PC-9 (cell line): ENCODE measurements around the gene USP13.

ENCODE experiments used
- EZH2 ChIP-seq: fragments of 200-600 bp; sonication (generic); IDR thresholded peaks from 2 replicates; pipeline ENCODE4 v1.8.0; 2017; ENCODE audit warnings: antibody characterized with exemption, low read depth
- TF ChIP-seq, protein P1 (sequence below): fragments of 200-600 bp; sonication (generic); conservative IDR thresholded peaks from 2 replicates; pipeline ENCODE4 v1.6.1; 2017; ENCODE audit warnings: mixed run types, antibody characterized with exemption, mild to moderate bottlenecking, moderate library complexity

DNA sequence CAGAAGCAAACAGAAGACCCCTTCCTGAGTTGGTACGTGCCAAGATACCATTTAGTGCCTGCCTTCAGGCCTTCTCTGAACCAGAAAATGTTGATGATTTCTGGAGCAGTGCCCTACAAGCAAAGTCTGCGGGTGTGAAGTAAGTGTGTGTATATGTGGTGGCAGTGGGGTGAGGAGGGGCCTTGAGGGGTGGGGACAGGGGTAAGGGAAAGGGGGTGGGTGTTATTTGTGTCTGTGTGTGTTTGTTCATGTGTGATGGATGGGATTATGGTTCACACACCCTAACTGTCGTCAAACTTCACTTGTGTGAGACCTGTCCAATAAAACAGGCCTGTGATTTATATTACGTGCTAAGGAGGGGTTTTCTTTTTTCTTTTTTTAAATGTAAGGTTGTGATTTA, 92.2 kb downstream of the USP13 start:
- no peak for TF ChIP-seq EZH2
- TF ChIP-seq, protein P1, sequence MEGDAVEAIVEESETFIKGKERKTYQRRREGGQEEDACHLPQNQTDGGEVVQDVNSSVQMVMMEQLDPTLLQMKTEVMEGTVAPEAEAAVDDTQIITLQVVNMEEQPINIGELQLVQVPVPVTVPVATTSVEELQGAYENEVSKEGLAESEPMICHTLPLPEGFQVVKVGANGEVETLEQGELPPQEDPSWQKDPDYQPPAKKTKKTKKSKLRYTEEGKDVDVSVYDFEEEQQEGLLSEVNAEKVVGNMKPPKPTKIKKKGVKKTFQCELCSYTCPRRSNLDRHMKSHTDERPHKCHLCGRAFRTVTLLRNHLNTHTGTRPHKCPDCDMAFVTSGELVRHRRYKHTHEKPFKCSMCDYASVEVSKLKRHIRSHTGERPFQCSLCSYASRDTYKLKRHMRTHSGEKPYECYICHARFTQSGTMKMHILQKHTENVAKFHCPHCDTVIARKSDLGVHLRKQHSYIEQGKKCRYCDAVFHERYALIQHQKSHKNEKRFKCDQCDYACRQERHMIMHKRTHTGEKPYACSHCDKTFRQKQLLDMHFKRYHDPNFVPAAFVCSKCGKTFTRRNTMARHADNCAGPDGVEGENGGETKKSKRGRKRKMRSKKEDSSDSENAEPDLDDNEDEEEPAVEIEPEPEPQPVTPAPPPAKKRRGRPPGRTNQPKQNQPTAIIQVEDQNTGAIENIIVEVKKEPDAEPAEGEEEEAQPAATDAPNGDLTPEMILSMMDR: no peak
